ENCODE measurements around the gene RNF149. TPM values are rescaled to one million over a fixed set of nuclear protein-coding genes. Genes with fewer than 3 reads are reported as not detected.

RNF149 gene
- total RNA-seq, 2 experiments from 2014 or later = 139 to 150 TPM

- Histone ChIP-seq H3K4me3 (ENCODE audit: low read length) (no peak overlapping the region), H3K36me3 (ENCODE audit: insufficient read depth, low read length) (peaks cover 48% of the 10 kb centered on the region), H3K27ac (ENCODE audit: low read depth in 1 of 2, low read length in 2 of 2) (no peak overlapping the region), H3K9me3 (ENCODE audit: control insufficient read depth in 1 of 2, insufficient read depth in 1 of 2, low read length in 2 of 2) (no peaks in the 10 kb centered on the region), H3K27me3 (ENCODE audit: control insufficient read depth in 1 of 2, insufficient read depth in 2 of 2, low read length in 2 of 2) (no peaks in the 10 kb centered on the region), H3K4me1 (ENCODE audit: insufficient read depth, low read length) (peaks cover 47% of the 10 kb centered on the region)
- ATAC-seq (ENCODE audit: poor library complexity) (no peak), DNase-seq (no peak)
- ChIA-PET POLR2A (interaction anchor here (1.0 to 1.8 kb wide), 2 partner anchors 11 to 32 kb away, joined by 3 read pairs; no protein-coding TSS in a partner anchor), CTCF (interaction anchor here (1.2 kb wide), 1 partner anchor 8 kb away, joined by 3 read pairs; no protein-coding TSS in a partner anchor)
- no peak overlapping the region for H3K4me3 Mint-ChIP-seq
- intact Hi-C loops (cut with DNase I, micrococcal nuclease) = no loop called here
- peaks cover 70% of the 10 kb centered on the region for H3K36me3 Mint-ChIP-seq (ENCODE audit: low read depth)
- peaks cover 82% of the 10 kb centered on the region for H3K4me1 Mint-ChIP-seq (ENCODE audit: low read depth)
- no peaks in the 10 kb centered on the region for H3K27me3 Mint-ChIP-seq
- no peaks in the 10 kb centered on the region for H3K9me3 Mint-ChIP-seq
- TF ChIP-seq CTCF (IDR thresholded peaks at IDR 0.05) = no peak
- H3K27ac Mint-ChIP-seq = no peak overlapping the region
These were observed 12.6 kb downstream of the RNF149 start for GRCh38 chr2:101295895-101296294.

- Histone ChIP-seq H3K27ac (ENCODE audit: low read depth in 1 of 2, low read length in 2 of 2) (no peak overlapping the region), H3K4me1 (ENCODE audit: insufficient read depth, low read length) (peaks cover 37% of the 10 kb centered on the region), H3K36me3 (ENCODE audit: insufficient read depth, low read length) (peaks cover 54% of the 10 kb centered on the region), H3K27me3 (ENCODE audit: control insufficient read depth in 1 of 2, insufficient read depth in 2 of 2, low read length in 2 of 2) (no peaks in the 10 kb centered on the region), H3K9me3 (ENCODE audit: control insufficient read depth in 1 of 2, insufficient read depth in 1 of 2, low read length in 2 of 2) (no peaks in the 10 kb centered on the region), H3K4me3 (ENCODE audit: low read length) (no peak overlapping the region)
- Mint-ChIP-seq H3K36me3 (ENCODE audit: low read depth) (peaks cover 76% of the 10 kb centered on the region), H3K9me3 (no peaks in the 10 kb centered on the region), H3K27me3 (no peaks in the 10 kb centered on the region), H3K27ac (no peak overlapping the region), H3K4me3 (no peak overlapping the region), H3K4me1 (ENCODE audit: low read depth) (peaks cover 76% of the 10 kb centered on the region)
- ChIA-PET POLR2A (interaction anchor here (1.0 to 1.8 kb wide), 2 partner anchors 12 to 34 kb away, joined by 3 read pairs; no protein-coding TSS in a partner anchor), CTCF (interaction anchor here (0.7 kb wide), 1 partner anchor 26 kb away, joined by 3 read pairs; no protein-coding TSS in a partner anchor)
- no peak for ATAC-seq (ENCODE audit: poor library complexity)
- no peak for DNase-seq
- intact Hi-C loops (cut with DNase I, micrococcal nuclease) = no loop called here
- TF ChIP-seq CTCF (IDR thresholded peaks at IDR 0.05) = no peak
These were observed 13.6 kb downstream of the RNF149 start for GRCh38 chr2:101294861-101295260.

GRCh38 chr2:101293544-101293943 lies 15.0 kb downstream of the RNF149 start:
- Histone ChIP-seq H3K4me3 (ENCODE audit: low read length) (no peak overlapping the region), H3K36me3 (ENCODE audit: insufficient read depth, low read length) (peaks cover 55% of the 10 kb centered on the region), H3K27ac (ENCODE audit: low read depth in 1 of 2, low read length in 2 of 2) (no peak overlapping the region), H3K9me3 (ENCODE audit: control insufficient read depth in 1 of 2, insufficient read depth in 1 of 2, low read length in 2 of 2) (no peaks in the 10 kb centered on the region), H3K4me1 (ENCODE audit: insufficient read depth, low read length) (peaks cover 26% of the 10 kb centered on the region), H3K27me3 (ENCODE audit: control insufficient read depth in 1 of 2, insufficient read depth in 2 of 2, low read length in 2 of 2) (no peaks in the 10 kb centered on the region)
- ATAC-seq (ENCODE audit: poor library complexity) (no peak), DNase-seq (no peak)
- Mint-ChIP-seq H3K36me3 (ENCODE audit: low read depth) (peaks cover 74% of the 10 kb centered on the region), H3K27ac (no peak overlapping the region), H3K9me3 (no peaks in the 10 kb centered on the region), H3K4me1 (ENCODE audit: low read depth) (peaks cover 68% of the 10 kb centered on the region), H3K4me3 (no peak overlapping the region), H3K27me3 (no peaks in the 10 kb centered on the region)
- ChIA-PET POLR2A (interaction anchor here (1.1 kb wide), 1 partner anchor 15 kb away, joined by 4 read pairs; the partner anchor contains the start of gene RNF149), CTCF (interaction anchor here (1.5 kb wide), 1 partner anchor 24 kb away, joined by 3 read pairs; no protein-coding TSS in a partner anchor)
- no peak for TF ChIP-seq CTCF (IDR thresholded peaks at IDR 0.05)
- intact Hi-C loops (cut with DNase I, micrococcal nuclease) = no loop called here
